ENCODE data around the gene HPCAL1.

The HPCAL1 gene

DNA sequence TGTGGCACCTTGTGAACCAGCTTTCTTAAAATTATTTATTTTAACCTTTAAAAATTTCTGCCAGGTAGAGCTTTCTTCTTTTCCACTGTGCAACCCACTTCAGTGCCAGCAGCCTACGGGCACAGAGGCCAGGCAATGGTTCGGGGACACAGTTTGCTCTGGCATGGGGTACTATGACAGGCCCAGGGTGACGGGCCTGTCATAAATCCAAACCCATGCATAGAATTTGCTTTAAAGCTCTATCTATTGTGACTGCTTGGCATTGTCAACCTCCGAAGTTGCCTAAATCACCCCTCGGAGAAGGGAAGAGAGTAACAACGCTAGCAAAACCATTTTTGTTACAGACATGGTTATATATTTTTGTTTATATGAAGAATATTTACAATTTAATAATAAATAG, 143.9 kb downstream of the HPCAL1 start:
- H3K27ac ChIP-seq = peak overlapping the region; percentile 53
- ChIA-PET CTCF (interaction anchor here (0.9 to 3.5 kb wide), 3 partner anchors 11 to 374 kb away, joined by 3 to 19 read pairs (median 4); no protein-coding TSS in a partner anchor), POLR2A (ENCODE audit: low non-redundant PET) (interaction anchor here (0.5 kb wide), 1 partner anchor 163 kb away, joined by 7 read pairs; no protein-coding TSS in a partner anchor)
- DNase-seq (ENCODE audit: low spot score) = no peak
- TF ChIP-seq, protein P1, sequence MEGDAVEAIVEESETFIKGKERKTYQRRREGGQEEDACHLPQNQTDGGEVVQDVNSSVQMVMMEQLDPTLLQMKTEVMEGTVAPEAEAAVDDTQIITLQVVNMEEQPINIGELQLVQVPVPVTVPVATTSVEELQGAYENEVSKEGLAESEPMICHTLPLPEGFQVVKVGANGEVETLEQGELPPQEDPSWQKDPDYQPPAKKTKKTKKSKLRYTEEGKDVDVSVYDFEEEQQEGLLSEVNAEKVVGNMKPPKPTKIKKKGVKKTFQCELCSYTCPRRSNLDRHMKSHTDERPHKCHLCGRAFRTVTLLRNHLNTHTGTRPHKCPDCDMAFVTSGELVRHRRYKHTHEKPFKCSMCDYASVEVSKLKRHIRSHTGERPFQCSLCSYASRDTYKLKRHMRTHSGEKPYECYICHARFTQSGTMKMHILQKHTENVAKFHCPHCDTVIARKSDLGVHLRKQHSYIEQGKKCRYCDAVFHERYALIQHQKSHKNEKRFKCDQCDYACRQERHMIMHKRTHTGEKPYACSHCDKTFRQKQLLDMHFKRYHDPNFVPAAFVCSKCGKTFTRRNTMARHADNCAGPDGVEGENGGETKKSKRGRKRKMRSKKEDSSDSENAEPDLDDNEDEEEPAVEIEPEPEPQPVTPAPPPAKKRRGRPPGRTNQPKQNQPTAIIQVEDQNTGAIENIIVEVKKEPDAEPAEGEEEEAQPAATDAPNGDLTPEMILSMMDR (conservative IDR thresholded peaks at IDR 0.05; ENCODE audit: low read depth) = no peak

DNA sequence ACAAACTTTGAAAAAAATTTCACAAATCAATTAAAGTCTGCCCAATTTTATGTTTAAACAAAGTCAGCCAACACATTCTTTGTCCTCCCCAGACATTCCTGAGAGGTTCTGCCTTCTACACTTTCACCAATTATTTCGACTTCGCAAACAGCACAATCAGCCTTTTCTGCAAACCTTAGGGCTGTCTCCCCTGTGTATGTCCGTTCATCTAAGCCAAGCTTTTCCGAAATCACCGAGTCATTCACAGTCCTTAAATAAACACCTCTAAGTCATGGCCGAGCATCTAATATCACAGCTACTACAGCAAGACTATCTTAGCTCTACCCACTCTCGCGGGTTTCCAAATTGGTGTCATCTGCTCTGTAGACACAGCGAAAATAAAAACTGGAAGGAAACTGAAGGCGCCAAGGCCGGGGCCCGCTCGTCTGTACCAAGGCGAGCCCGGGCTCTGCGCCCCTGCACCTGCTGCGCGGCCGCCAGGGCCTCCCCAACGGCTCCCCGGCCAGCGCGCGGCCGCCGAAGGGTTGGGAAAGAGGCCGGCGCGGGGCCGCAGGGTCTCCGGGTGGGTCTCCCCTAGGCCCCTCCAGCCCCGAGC, 144.7 kb downstream of the HPCAL1 start:
- ChIA-PET POLR2A (ENCODE audit: low non-redundant PET) (interaction anchor here (0.5 kb wide), 1 partner anchor 164 kb away, joined by 7 read pairs; no protein-coding TSS in a partner anchor), CTCF (interaction anchor here (1.1 to 3.5 kb wide), 2 partner anchors 13 to 375 kb away, joined by 3 to 19 read pairs; no protein-coding TSS in a partner anchor)
- TF ChIP-seq, protein P1 (conservative IDR thresholded peaks at IDR 0.05; ENCODE audit: low read depth) = no peak
- H3K27ac ChIP-seq = peak overlapping the region; percentile 96
- no peak for DNase-seq (ENCODE audit: low spot score)

DNA sequence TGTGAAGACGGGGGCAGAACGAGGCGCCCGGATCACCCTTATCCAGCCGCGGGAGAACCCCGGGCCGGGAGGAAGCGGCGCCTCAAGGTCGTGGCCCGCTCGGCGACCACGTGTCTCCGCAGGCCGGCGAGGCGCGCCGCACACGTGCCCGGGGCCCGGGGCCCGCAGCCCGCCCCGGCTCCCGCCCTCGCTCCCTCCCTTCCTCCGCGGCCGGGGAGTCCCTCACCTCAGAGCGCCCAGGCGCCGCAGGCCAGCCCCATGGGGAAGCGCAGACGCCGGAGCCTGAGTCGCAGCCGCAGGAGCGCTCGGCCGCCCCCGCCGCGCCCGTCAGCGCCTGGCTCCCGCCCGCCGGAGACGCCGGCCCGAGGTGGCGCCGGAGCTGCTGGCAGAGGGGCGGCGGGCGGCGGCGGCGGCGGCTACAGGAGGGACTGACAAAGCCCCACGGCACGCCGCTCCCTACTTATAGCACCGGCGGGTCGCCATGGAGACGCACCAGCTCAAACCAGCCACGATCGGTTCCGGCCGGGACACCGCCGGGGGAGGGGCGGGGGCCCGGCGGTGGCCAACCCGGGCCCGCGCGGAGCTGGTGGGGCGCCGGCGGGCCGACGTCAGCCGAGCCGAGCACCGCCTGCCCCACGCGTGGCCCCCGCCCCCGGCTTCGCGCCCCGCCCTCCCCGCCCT, 145.3 kb downstream of the HPCAL1 start, which contains the start of gene ODC1:
ODC1 (minus strand) TSS at position 433 of the 681 bp plus-strand sequence. CDS start 3,295 bp downstream, outside the sequence.
- CTCF ChIA-PET = interaction anchor here (3.5 kb wide), 1 partner anchor 13 kb away, joined by 19 read pairs; no protein-coding TSS in a partner anchor
- TF ChIP-seq, protein P1 (conservative IDR thresholded peaks at IDR 0.05; ENCODE audit: low read depth) = no peak

DNA sequence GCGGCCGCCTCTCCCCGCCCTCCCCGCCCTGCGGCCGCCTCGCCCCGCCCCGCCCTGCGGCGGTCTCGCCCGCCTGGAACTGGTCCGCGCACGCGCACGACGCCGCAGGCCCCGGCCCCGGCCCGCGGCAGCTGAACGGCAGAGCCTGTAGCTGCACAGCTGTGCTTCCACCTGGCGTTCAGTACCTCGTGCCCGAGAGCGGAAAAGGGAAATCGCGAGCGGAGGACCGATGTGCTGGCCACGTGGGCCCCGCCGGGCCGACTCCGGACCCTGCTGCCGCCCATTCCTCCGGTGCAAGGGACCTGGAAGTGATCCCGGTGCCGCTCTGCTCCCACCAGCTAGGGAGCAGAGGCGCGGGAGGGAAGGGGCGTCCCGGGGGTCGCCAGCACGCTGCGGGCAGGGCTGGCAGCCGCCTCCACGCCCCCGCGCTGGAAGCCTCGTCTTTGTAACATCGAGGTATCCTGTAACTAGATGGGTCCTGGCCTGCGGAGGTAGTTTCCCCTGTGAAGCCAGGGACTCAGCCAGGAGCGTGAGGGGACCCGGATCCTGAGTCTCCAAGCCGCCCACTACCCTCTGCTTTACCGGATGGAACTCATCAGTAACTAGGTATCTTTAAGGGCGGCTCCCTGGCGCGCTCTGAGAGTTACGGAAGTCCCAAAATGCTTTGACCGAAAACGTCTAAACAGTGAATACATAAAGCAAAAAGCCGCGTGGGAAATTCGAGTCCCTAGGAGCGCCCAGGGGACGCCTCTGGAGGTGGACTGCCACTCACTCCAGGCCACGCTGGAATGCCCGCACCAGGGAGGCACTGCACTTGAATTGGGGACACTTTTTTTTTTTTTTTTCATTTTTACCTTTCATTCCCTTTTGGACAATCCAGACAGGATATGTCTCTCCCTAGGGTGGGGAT, 146.1 kb downstream of the HPCAL1 start:
- no peak for DNase-seq (ENCODE audit: low spot score)
- POLR2A ChIA-PET (ENCODE audit: low non-redundant PET) = interaction anchor here (0.7 kb wide), 1 partner anchor 1024 kb away, joined by 3 read pairs; no protein-coding TSS in a partner anchor
- H3K27ac ChIP-seq = peak overlapping the region; percentile 96
- TF ChIP-seq, protein P1 (conservative IDR thresholded peaks at IDR 0.05; ENCODE audit: low read depth) = no peak
- CTCF ChIA-PET = interaction anchor here (0.5 kb wide), 1 partner anchor 71 kb away, joined by 4 read pairs; no protein-coding TSS in a partner anchor

More for the DNA sequence above, 145.3 kb downstream of the HPCAL1 start, which contains the start of gene ODC1:
- H3K27ac ChIP-seq = peak within 1 kb of the TSS; percentile 96
- DNase-seq (ENCODE audit: low spot score) = peak; percentile 90
- POLR2A ChIA-PET (ENCODE audit: low non-redundant PET) = interaction anchor here (0.7 kb wide), 1 partner anchor 1023 kb away, joined by 3 read pairs; no protein-coding TSS in a partner anchor

DNA sequence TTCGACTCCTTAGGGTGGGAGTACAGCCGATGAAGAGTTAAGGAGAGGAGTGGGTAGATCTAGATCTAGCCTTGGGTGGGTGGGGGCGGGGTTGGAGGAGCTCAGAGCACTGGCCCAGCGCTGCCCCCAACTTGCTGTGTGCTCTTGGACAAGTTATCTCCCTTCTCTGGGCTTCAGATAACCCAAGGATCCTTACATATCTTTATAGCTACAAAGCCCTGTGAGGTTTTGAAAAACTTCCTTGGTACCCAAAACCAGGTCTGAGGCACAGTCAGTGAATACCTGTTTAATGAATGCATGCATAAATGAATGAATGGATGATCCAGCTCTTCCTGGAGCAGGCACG, 146.8 kb downstream of the HPCAL1 start:
- POLR2A ChIA-PET (ENCODE audit: low non-redundant PET) = no interaction called here
- CTCF ChIA-PET = no interaction called here
- DNase-seq (ENCODE audit: low spot score) = no peak
- H3K27ac ChIP-seq = peak overlapping the region; percentile 96
- TF ChIP-seq, protein P1 (conservative IDR thresholded peaks at IDR 0.05; ENCODE audit: low read depth) = no peak
